ENCODE measurements around the gene APBA2. TPM values are rescaled to one million over a fixed set of nuclear protein-coding genes. Genes with fewer than 3 reads are reported as not detected.

The APBA2 gene
- total RNA-seq, 4 donors from 2014 or later: 1.1 to 2.4 (median 1.3) TPM

DNA sequence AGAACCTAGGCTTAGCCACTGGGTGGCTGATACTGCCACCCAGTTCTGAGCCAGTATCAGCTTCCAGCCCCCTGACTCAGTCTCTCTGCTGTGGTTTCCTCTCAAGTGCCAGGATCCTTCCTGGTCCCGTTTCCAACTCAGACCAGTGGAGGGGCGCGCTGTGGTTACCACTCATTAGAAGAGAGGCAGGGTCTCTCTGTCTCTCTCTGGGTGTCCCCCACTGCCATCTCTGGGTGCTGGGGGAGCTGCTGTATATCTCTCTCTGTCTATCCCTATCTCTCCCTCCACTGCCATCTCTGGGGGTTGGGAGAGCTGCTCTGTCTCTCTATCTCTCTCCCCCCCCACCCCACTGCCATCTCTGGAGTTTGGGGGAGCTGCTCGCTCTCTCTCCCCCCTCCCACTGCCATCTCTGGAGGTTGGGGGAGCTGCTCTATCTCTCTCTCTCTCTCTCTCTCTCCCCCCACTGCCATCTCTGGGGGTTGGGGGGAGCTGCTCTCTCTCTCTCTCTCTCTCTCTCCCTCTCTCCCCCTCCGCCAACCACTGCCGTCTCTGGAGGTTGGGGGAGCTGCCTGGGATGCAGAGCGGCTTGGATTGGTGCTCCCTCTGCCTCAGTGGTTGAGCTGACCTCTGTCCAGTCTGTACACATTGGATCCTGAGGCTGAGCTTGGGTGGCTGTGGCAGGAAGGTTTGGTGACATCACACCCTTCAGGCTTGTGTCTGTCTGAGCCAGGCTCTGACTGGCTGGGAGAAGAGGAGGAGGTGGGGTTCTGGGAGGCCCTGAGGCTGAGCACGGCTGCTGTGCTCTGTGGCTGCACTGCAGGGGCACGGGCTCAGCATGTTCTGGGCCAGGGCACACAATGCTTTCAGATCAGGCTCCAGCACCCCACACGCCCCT lies 98.9 kb downstream of the APBA2 start:
- TF ChIP-seq, protein P1, sequence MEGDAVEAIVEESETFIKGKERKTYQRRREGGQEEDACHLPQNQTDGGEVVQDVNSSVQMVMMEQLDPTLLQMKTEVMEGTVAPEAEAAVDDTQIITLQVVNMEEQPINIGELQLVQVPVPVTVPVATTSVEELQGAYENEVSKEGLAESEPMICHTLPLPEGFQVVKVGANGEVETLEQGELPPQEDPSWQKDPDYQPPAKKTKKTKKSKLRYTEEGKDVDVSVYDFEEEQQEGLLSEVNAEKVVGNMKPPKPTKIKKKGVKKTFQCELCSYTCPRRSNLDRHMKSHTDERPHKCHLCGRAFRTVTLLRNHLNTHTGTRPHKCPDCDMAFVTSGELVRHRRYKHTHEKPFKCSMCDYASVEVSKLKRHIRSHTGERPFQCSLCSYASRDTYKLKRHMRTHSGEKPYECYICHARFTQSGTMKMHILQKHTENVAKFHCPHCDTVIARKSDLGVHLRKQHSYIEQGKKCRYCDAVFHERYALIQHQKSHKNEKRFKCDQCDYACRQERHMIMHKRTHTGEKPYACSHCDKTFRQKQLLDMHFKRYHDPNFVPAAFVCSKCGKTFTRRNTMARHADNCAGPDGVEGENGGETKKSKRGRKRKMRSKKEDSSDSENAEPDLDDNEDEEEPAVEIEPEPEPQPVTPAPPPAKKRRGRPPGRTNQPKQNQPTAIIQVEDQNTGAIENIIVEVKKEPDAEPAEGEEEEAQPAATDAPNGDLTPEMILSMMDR (IDR thresholded peaks at IDR 0.05; ENCODE audit: low read depth): no peak

DNA sequence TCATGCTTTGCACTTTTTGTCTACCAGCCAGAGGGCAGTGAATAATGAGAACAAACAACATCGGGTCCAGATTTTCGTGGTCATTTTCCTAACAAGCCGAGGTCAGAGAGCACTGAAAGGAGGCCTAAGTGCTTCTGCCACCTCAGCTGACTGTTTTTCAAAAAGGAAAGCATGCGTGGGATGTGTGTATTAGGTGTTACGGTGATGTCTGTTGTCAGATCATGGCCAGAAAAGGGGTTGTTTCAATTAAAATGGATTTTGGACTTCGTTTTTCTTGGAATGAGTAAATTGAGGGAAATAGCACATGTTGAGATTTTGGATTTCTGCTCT lies 99.5 kb downstream of the APBA2 start:
- TF ChIP-seq, protein P1 (IDR thresholded peaks at IDR 0.05; ENCODE audit: low read depth): no peak

DNA sequence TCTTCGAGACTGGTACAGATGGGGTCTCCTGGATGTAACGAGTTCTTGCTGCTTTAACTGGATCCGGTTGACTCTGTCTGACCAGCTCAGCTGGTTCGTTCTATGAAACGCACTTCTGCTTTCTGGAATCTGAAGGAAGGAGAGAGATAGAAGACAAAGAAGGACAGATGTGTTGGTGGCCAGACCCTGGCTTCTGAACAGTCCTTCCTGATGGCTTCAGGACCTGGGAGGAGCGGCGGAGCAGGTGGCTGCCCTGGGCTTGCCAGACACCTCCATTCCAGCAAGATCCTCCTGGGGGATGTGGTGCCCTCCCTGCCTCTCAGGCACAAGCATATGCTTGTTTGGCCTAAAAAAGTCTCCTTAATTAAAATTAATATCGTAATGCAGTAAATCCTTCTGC lies 99.9 kb downstream of the APBA2 start:
- TF ChIP-seq, protein P1 (IDR thresholded peaks at IDR 0.05; ENCODE audit: low read depth): no peak

DNA sequence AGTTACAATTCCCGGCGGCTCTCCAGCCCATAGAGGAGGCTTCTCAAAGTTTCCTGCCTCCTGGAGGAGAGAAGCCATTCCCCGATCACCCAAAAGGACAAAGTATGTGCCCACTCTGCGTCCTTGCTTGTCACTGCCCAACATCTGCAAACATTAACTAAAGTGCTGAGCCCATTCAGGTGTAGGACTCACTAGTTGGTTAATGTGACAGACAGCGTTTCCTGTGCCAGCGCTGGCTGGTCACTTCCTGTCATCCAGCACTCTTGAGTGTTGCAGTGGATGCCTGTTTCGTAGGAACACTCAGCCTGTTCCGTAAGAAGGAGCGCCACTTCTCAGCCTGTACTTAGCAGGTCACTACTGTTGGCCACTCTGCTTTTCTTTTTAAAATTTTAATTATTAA lies 100.3 kb downstream of the APBA2 start:
- TF ChIP-seq, protein P1 (IDR thresholded peaks at IDR 0.05; ENCODE audit: low read depth): no peak

DNA sequence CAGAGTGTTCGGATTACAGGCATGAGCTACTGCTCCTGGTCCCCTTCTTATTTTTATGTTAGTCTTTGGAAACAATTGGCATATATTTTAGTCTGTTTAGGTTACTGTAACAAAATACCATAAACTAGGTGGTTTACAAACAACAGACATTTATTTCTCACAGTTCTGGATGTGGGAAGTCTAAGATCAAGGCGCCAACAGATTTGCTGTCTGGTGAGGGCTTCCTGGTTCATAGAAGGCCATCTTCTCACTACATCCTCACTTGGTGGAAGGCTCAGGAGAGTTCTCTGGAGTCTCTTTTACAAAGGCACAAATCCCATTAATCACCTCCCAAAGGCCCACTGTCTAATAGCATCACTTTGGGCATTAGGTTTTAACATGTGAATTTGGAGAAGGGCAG lies 101.0 kb downstream of the APBA2 start:
- TF ChIP-seq, protein P1 (IDR thresholded peaks at IDR 0.05; ENCODE audit: low read depth): no peak

DNA sequence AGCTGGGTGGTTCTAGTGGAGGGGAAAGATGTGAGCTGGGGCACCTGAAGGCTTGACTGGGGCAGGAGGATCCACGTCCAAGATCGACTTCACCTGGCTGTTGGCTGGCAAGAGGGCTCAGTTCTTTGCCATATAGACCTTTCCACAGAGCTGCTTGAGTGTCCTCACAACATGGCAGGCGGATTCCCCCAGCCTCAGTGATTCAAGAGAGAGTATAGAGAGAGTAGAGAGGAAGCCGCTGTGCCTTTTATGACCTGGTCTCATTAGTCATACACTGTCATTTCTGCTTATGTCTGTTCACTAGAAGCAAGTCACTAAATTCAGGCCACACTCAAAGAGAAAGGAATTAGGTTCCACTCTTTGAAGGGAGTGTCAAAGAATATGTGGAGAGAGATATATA lies 101.6 kb downstream of the APBA2 start:
- TF ChIP-seq, protein P1 (IDR thresholded peaks at IDR 0.05; ENCODE audit: low read depth): no peak

DNA sequence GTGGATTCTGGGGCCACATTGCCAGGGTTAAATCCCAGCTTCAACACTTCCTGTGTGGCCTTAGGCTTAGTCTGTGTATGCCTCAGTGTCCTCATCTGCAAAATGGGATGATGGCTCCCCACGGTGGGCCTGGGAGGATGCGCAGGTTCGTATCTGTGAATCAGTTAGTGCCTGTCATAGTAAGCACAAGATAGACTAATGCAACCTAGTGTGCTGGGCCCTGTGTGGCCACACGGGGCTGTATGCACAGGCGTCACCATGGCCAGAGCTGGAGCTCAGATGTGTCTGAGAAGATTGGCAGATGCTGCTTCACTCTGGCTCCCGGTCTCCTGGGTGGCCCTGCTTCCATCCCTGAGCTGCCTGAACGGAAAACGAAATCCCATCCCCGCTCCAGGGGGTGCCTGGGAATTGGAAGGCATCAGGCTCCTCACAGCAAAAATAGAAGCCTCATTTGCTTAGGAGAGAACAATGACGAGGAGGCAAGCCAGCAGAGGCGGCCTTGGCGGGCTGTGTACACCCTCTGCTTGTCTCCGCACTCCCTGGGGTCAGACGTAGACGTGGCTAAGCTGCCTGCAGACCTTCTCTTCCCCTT lies 103.6 kb downstream of the APBA2 start:
- TF ChIP-seq, protein P1 (IDR thresholded peaks at IDR 0.05; ENCODE audit: low read depth): no peak

Data from subcutaneous adipose tissue (tissue), 4 donors.